ENCODE results near the gene ATG16L1. TPM values are rescaled to one million over a fixed set of nuclear protein-coding genes. Genes with fewer than 3 reads are reported as not detected.

ATG16L1 gene
- total RNA-seq, 1 experiment from 2014 or later = 42.0 TPM

GRCh38 chr2:233203060-233203459, 48.4 kb upstream of the ATG16L1 start:
- no peak overlapping the region for H3K4me2 ChIP-seq (ENCODE audit: insufficient read depth, insufficient read length, low read length)
- H3T11ph ChIP-seq (ENCODE audit: low read length) = no peak overlapping the region
- H3K79me2 ChIP-seq (ENCODE audit: insufficient read depth, low read length) = no peaks in the 10 kb centered on the region
- no peak overlapping the region for H3K27ac ChIP-seq (ENCODE audit: insufficient read length, low read depth, low read length)
- peaks cover 17% of the 10 kb centered on the region for H3K27me3 Mint-ChIP-seq (ENCODE audit: low read depth)
- no peak overlapping the region for H4K5ac ChIP-seq (ENCODE audit: insufficient read length, low read depth, low read length)
- no peak overlapping the region for H3K4me3 Mint-ChIP-seq
- no peak overlapping the region for H2BK12ac ChIP-seq (ENCODE audit: insufficient read length, low read depth, low read length)
- H3K36me3 Mint-ChIP-seq (ENCODE audit: insufficient read depth in 1 of 3, low read depth in 3 of 3) = peaks cover 9 to 26% (median 21%) of the 10 kb centered on the region in 3 experiments
- no peak overlapping the region for H4K8ac ChIP-seq (replicated peaks; ENCODE audit: insufficient read length, low read depth, low read length)
- H3K4me1 Mint-ChIP-seq = peaks cover 6 to 17% of the 10 kb centered on the region in 2 experiments
- no CpG with 5 or more reads among the region's 5 CpGs for WGBS (ENCODE audit: extremely low coverage, insufficient read length, low lambda C conversion rate)
- H3K18ac ChIP-seq (ENCODE audit: insufficient read length, low read depth, low read length) = no peak overlapping the region
- no peak overlapping the region for H3K9ac ChIP-seq (ENCODE audit: extremely low read depth, insufficient read length, low read length)
- H3K9me3 Mint-ChIP-seq = peaks cover 16 to 17% of the 10 kb centered on the region in 2 experiments
- DNase-seq = no peak
- no peak overlapping the region for H2BK15ac ChIP-seq (ENCODE audit: low read depth, low read length)
- H2BK20ac ChIP-seq (ENCODE audit: low read depth, low read length, poor library complexity, severe bottlenecking) = no peak overlapping the region
- no peak overlapping the region for H4K91ac ChIP-seq (ENCODE audit: insufficient read length, low read depth, low read length)
- no peak overlapping the region for H3K14ac ChIP-seq (ENCODE audit: insufficient read depth, low read length)
- H3K27ac Mint-ChIP-seq = no peak overlapping the region
- no peak overlapping the region for H3K4ac ChIP-seq (ENCODE audit: low read depth, low read length)
- H3K79me1 ChIP-seq (ENCODE audit: insufficient read depth, low read depth, low read length, poor library complexity, severe bottlenecking) = no peaks in the 10 kb centered on the region
- H2BK5ac ChIP-seq (ENCODE audit: insufficient read length, low read length) = no peak overlapping the region
- H4K20me1 ChIP-seq (ENCODE audit: control insufficient read depth, insufficient read depth, insufficient read length) = no peaks in the 10 kb centered on the region
- no peak overlapping the region for H2BK120ac ChIP-seq (ENCODE audit: low read depth, low read length, poor library complexity, severe bottlenecking)
- H3K23ac ChIP-seq (ENCODE audit: insufficient read length, low read depth, low read length) = no peak overlapping the region
- no peaks in the 10 kb centered on the region for H3K9me3 ChIP-seq (ENCODE audit: control insufficient read depth, low read depth, low read length)
- no peak overlapping the region for H2AFZ ChIP-seq (ENCODE audit: low read length)
- no peaks in the 10 kb centered on the region; the same call in 1 of the 2 replicates for H3K4me1 ChIP-seq (ENCODE audit: insufficient read depth, low read length)
- no peaks in the 10 kb centered on the region for H3K27me3 ChIP-seq (ENCODE audit: insufficient read depth, low read length)
- H3K56ac ChIP-seq (ENCODE audit: insufficient read length, low read depth, low read length) = no peak overlapping the region
- no peak overlapping the region for H2AK5ac ChIP-seq (ENCODE audit: insufficient read length, low read length)
- TF ChIP-seq, protein P1, sequence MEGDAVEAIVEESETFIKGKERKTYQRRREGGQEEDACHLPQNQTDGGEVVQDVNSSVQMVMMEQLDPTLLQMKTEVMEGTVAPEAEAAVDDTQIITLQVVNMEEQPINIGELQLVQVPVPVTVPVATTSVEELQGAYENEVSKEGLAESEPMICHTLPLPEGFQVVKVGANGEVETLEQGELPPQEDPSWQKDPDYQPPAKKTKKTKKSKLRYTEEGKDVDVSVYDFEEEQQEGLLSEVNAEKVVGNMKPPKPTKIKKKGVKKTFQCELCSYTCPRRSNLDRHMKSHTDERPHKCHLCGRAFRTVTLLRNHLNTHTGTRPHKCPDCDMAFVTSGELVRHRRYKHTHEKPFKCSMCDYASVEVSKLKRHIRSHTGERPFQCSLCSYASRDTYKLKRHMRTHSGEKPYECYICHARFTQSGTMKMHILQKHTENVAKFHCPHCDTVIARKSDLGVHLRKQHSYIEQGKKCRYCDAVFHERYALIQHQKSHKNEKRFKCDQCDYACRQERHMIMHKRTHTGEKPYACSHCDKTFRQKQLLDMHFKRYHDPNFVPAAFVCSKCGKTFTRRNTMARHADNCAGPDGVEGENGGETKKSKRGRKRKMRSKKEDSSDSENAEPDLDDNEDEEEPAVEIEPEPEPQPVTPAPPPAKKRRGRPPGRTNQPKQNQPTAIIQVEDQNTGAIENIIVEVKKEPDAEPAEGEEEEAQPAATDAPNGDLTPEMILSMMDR (conservative IDR thresholded peaks at IDR 0.05) = no peak
- no peaks in the 10 kb centered on the region for H3K23me2 ChIP-seq (ENCODE audit: insufficient read length, low read depth, low read length, poor library complexity, severe bottlenecking)

All from H9 (cell line).